ENCODE measurements around the gene TSC22D3. TPM values are rescaled to one million over a fixed set of nuclear protein-coding genes. Genes with fewer than 3 reads are reported as not detected.
A peak's percentile ranks its signal among the peaks of the same experiment; 100 is the strongest.

TSC22D3 gene
- total RNA-seq, 2 donors from 2014 or later: 18.5 to 23.3 TPM

GRCh38 chrX:107677501-107677901 lies 98.1 kb downstream of the TSC22D3 start:
- H3K9ac ChIP-seq (ENCODE audit: low read depth in 2 of 2, low read length in 2 of 2): peak overlapping the region; percentile 17 to 80
- H3K27ac ChIP-seq: peak overlapping the region; percentile 75
- no peaks in the 10 kb centered on the region for H3K36me3 ChIP-seq
- H3K9me3 ChIP-seq: no peaks in the 10 kb centered on the region
- DNase-seq: no peak
- H3K4me1 ChIP-seq: no peaks in the 10 kb centered on the region
- TF ChIP-seq, protein P1, sequence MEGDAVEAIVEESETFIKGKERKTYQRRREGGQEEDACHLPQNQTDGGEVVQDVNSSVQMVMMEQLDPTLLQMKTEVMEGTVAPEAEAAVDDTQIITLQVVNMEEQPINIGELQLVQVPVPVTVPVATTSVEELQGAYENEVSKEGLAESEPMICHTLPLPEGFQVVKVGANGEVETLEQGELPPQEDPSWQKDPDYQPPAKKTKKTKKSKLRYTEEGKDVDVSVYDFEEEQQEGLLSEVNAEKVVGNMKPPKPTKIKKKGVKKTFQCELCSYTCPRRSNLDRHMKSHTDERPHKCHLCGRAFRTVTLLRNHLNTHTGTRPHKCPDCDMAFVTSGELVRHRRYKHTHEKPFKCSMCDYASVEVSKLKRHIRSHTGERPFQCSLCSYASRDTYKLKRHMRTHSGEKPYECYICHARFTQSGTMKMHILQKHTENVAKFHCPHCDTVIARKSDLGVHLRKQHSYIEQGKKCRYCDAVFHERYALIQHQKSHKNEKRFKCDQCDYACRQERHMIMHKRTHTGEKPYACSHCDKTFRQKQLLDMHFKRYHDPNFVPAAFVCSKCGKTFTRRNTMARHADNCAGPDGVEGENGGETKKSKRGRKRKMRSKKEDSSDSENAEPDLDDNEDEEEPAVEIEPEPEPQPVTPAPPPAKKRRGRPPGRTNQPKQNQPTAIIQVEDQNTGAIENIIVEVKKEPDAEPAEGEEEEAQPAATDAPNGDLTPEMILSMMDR (IDR thresholded peaks at IDR 0.05): no peak
- no peaks in the 10 kb centered on the region for H3K27me3 ChIP-seq
- H3K4me3 ChIP-seq: peak overlapping the region; percentile 23
- intact Hi-C loops (cut with DNase I): loop anchor here (5.0 kb wide), 1 partner anchor 40 kb away; no protein-coding TSS in a partner anchor

DNA sequence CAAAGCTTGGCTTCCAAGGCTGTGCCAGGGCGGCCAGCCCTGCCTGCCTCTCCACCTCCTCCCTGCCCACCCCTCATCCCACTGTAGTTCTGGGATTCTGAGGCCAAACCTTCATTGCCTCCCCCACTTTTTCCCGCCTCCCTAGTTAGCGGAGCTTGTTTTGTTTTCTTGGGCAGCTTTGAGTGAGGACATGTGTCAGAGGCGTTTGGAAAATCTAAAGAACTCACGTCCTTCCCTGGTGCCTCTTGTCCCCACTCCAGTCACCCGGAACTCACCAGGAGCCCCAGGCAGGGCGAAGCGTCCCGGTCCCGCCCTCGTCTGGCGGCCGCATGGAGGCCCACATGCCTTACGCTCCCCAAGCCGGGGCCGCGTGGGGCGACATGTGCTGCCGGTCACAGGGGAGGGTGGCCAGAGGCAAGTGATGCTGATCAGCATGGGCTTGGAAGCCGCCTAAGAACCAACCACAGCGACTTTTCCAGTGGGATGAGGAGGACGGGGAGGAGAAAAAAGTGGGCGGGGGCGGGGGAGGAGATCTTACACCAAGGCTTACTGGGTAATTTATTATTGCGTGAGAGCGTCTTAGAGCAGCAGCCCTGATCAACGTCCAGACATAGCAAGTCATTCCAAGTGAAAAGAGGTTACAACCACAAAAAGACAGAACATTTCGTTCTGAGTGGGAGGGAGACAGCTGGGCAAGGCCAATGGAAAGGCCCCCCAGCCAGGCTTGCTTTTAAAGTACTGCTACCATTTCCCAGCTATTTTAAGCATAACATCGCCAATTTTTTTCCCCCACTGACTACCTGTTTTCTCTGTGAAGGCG lies 98.8 kb downstream of the TSC22D3 start:
- Histone ChIP-seq H3K4me1 (no peaks in the 10 kb centered on the region), H3K9ac (ENCODE audit: low read depth in 2 of 2, low read length in 2 of 2) (peak overlapping the region; percentile 71 to 80)
- intact Hi-C loops (cut with DNase I): loop anchor here (5.0 kb wide), 1 partner anchor 41 kb away; no protein-coding TSS in a partner anchor

GRCh38 chrX:107675823-107676555 lies 99.6 kb downstream of the TSC22D3 start:
- Histone ChIP-seq H3K4me1 (no peaks in the 10 kb centered on the region), H3K9ac (ENCODE audit: low read depth in 2 of 2, low read length in 2 of 2) (peak overlapping the region; percentile 71 to 80), H3K27me3 (no peaks in the 10 kb centered on the region), H3K9me3 (no peaks in the 10 kb centered on the region), H3K27ac (peak overlapping the region; percentile 75), H3K36me3 (no peaks in the 10 kb centered on the region), H3K4me3 (peak overlapping the region; percentile 23)
- TF ChIP-seq, protein P1 (IDR thresholded peaks at IDR 0.05): no peak
- intact Hi-C loops (cut with DNase I): loop anchor here (5.0 kb wide), 1 partner anchor 41 kb away; no protein-coding TSS in a partner anchor
- DNase-seq: no peak

More for the DNA sequence above, 98.8 kb downstream of the TSC22D3 start:
- TF ChIP-seq, protein P1 (IDR thresholded peaks at IDR 0.05): no peak
- H3K27ac ChIP-seq: peak overlapping the region; percentile 75
- H3K9me3 ChIP-seq: no peaks in the 10 kb centered on the region
- peak; percentile 75 for DNase-seq
- peak overlapping the region; percentile 23 for H3K4me3 ChIP-seq
- no peaks in the 10 kb centered on the region for H3K36me3 ChIP-seq
- no peaks in the 10 kb centered on the region for H3K27me3 ChIP-seq

GRCh38 chrX:107675365-107675654 lies 100.3 kb downstream of the TSC22D3 start:
- H3K4me3 ChIP-seq: no peak overlapping the region
- intact Hi-C loops (cut with DNase I): loop anchor here (5.0 kb wide), 1 partner anchor 42 kb away; no protein-coding TSS in a partner anchor
- peak overlapping the region in 1 of 2 donors; percentile 80 for H3K9ac ChIP-seq (ENCODE audit: low read depth in 2 of 2, low read length in 2 of 2)

More at GRCh38 chrX:107675365-107675654, 100.3 kb downstream of the TSC22D3 start:
- Histone ChIP-seq H3K27me3 (no peaks in the 10 kb centered on the region), H3K9me3 (no peaks in the 10 kb centered on the region), H3K27ac (peak overlapping the region; percentile 75), H3K4me1 (no peaks in the 10 kb centered on the region), H3K36me3 (no peaks in the 10 kb centered on the region)
- no peak for DNase-seq
- TF ChIP-seq, protein P1 (IDR thresholded peaks at IDR 0.05): no peak
